PFSK-1 (cell line): ENCODE data around the gene HSPG2.

ENCODE experiments used
- POLR2AphosphoS5 ChIP-seq: IDR thresholded peaks from 2 replicates; pipeline ENCODE4 v1.6.1; 2012; ENCODE audit warnings: low read depth, mild to moderate bottlenecking, control low read depth, low read length, moderate library complexity
- SIN3A ChIP-seq: IDR thresholded peaks from 2 replicates; pipeline ENCODE4 v1.6.1; 2012; ENCODE audit warnings: mild to moderate bottlenecking, low read length, moderate library complexity, borderline replicate concordance; ENCODE audit not compliant: insufficient read depth
- TF ChIP-seq, protein P1 (sequence below), 2 experiments: IDR thresholded peaks; 2 replicates each; pipeline versions ENCODE4 v1.6.1 to v1.8.0; 2011 to 2012; ENCODE audit warnings: low read depth in 2 of 2, low read length in 2 of 2, control low read depth in 1 of 2, inconsistent platforms in 1 of 2, mild to moderate bottlenecking in 1 of 2, moderate library complexity in 1 of 2; ENCODE audit not compliant: insufficient read depth in 1 of 2

DNA sequence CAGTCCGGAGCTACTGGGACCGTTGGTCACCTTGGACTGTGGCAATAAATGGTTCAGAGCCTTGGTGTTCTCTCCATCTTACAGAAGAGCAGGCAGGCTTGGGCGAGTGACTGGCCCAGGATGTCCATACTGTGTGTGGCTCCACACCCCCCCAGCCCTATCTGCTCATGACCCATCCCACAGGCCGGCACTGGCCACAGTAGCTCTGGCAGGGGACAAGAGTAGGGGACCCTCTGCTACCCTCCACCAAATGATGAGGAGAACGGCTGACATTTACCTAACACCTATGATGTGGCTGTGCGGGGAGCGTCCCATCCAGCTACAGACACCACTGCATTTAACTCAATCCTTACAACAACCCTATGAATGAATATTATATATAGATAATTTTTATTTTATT is 111.7 kb downstream of the HSPG2 start:
- TF ChIP-seq SIN3A: no peak
- no peak for TF ChIP-seq POLR2AphosphoS5
- TF ChIP-seq, protein P1, sequence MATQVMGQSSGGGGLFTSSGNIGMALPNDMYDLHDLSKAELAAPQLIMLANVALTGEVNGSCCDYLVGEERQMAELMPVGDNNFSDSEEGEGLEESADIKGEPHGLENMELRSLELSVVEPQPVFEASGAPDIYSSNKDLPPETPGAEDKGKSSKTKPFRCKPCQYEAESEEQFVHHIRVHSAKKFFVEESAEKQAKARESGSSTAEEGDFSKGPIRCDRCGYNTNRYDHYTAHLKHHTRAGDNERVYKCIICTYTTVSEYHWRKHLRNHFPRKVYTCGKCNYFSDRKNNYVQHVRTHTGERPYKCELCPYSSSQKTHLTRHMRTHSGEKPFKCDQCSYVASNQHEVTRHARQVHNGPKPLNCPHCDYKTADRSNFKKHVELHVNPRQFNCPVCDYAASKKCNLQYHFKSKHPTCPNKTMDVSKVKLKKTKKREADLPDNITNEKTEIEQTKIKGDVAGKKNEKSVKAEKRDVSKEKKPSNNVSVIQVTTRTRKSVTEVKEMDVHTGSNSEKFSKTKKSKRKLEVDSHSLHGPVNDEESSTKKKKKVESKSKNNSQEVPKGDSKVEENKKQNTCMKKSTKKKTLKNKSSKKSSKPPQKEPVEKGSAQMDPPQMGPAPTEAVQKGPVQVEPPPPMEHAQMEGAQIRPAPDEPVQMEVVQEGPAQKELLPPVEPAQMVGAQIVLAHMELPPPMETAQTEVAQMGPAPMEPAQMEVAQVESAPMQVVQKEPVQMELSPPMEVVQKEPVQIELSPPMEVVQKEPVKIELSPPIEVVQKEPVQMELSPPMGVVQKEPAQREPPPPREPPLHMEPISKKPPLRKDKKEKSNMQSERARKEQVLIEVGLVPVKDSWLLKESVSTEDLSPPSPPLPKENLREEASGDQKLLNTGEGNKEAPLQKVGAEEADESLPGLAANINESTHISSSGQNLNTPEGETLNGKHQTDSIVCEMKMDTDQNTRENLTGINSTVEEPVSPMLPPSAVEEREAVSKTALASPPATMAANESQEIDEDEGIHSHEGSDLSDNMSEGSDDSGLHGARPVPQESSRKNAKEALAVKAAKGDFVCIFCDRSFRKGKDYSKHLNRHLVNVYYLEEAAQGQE (IDR thresholded peaks at IDR 0.05; ENCODE audit: insufficient read depth in 1 of 2, low read depth in 2 of 2, low read length in 2 of 2): no peak
